DOHH2 (cell line): Measurements from ENCODE around the gene INO80D.
"Not testable (repeated sequence)": the region's sequence is repeated elsewhere in the genome, so short reads cannot be mapped to it uniquely, and the experiment has no call there.

Source experiments
- H3F3A ChIP-seq: fragments of 200-600 bp; sonication (generic), shearing (Covaris generic); 2 replicates; pipeline ENCODE4 v1.6.0; 2016; ENCODE audit warnings: antibody characterized with exemption, mild to moderate bottlenecking; ENCODE audit not compliant: control insufficient read depth, insufficient read depth
- H3K27ac ChIP-seq: fragments of 200-600 bp; sonication (generic); 2 replicates; pipeline ENCODE4 v1.5.1; 2014; ENCODE audit warnings: low read depth, mild to moderate bottlenecking, low read length, moderate library complexity
- H3K27me3 ChIP-seq: fragments of 200-600 bp; sonication (generic); 2 replicates; pipeline ENCODE4 v1.6.1; 2014; ENCODE audit warnings: mild to moderate bottlenecking, low read length, mixed read lengths; ENCODE audit not compliant: control insufficient read depth
- H3K36me3 ChIP-seq: fragments of 200-600 bp; sonication (generic); 2 replicates; pipeline ENCODE4 v1.6.1; 2014; ENCODE audit warnings: mild to moderate bottlenecking, low read length, moderate library complexity, mixed read lengths; ENCODE audit not compliant: control insufficient read depth
- H3K4me1 ChIP-seq: fragments of 200-600 bp; sonication (generic); 2 replicates; pipeline ENCODE4 v1.6.1; 2014; ENCODE audit warnings: mild to moderate bottlenecking, low read length, mixed read lengths; ENCODE audit not compliant: control insufficient read depth
- H3K4me2 ChIP-seq: fragments of 200-600 bp; sonication (generic); 2 replicates; pipeline ENCODE4 v1.6.0; 2014; ENCODE audit warnings: mild to moderate bottlenecking, low read length, moderate library complexity
- H3K4me3 ChIP-seq: fragments of 200-600 bp; sonication (generic); 2 replicates; pipeline ENCODE4 v1.5.1; 2014; ENCODE audit warnings: mild to moderate bottlenecking, low read length, mixed read lengths
- H3K79me2 ChIP-seq: fragments of 200-600 bp; sonication (generic); 2 replicates; pipeline ENCODE4 v1.6.1; 2014; ENCODE audit warnings: mild to moderate bottlenecking, low read length, mixed read lengths; ENCODE audit not compliant: control insufficient read depth
- H3K9me2 ChIP-seq: fragments of 200-600 bp; sonication (generic); replicated peaks from 2 replicates; pipeline ENCODE4 v1.6.1; 2014; ENCODE audit warnings: mild to moderate bottlenecking, low read length, mixed read lengths; ENCODE audit not compliant: control insufficient read depth
- H3K9me3 ChIP-seq: fragments of 200-600 bp; sonication (generic); 2 replicates; pipeline ENCODE4 v1.6.1; 2014; ENCODE audit warnings: antibody characterized with exemption, low read length, mixed read lengths; ENCODE audit not compliant: control insufficient read depth, insufficient read depth
- H4K20me1 ChIP-seq: fragments of 200-600 bp; sonication (generic); 2 replicates; pipeline ENCODE4 v1.6.0; 2014; ENCODE audit warnings: low read depth, mild to moderate bottlenecking, antibody characterized with exemption, low read length, moderate library complexity; ENCODE audit not compliant: control insufficient read depth, insufficient read depth
- CTCF ChIP-seq: fragments of 200-600 bp; sonication (generic); IDR thresholded peaks from one replicate; pipeline ENCODE4 v1.5.1; 2014; ENCODE audit warnings: antibody characterized with exemption, mild to moderate bottlenecking, low read depth, low read length; ENCODE audit not compliant: poor library complexity, severe bottlenecking
- EZH2phosphoT487 ChIP-seq: fragments of 200-600 bp; sonication (generic); IDR thresholded peaks from 2 replicates; pipeline ENCODE4 v1.6.1; 2017; ENCODE audit warnings: borderline replicate concordance, mild to moderate bottlenecking, antibody characterized with exemption, low read length, moderate library complexity, mixed read lengths

The INO80D gene

GRCh38 chr2:206112108-206112507 is 26.1 kb upstream of the INO80D start:
- no peak overlapping the region for H3K4me2 ChIP-seq
- TF ChIP-seq EZH2phosphoT487 (no peak), CTCF (no peak)
- no peak overlapping the region for H3K27ac ChIP-seq

GRCh38 chr2:206108713-206109112 is 22.7 kb upstream of the INO80D start:
- Histone ChIP-seq H3K9me2 (no peaks in the 10 kb centered on the region), H3K4me3 (no peak overlapping the region), H3K4me2 (no peak overlapping the region), H3K27me3 (no peaks in the 10 kb centered on the region), H3K36me3 (no peaks in the 10 kb centered on the region), H4K20me1 (no peaks in the 10 kb centered on the region), H3K9me3 (no peaks in the 10 kb centered on the region), H3F3A (no peaks in the 10 kb centered on the region), H3K79me2 (no peaks in the 10 kb centered on the region), H3K27ac (no peak overlapping the region), H3K4me1 (no peaks in the 10 kb centered on the region)
- TF ChIP-seq EZH2phosphoT487, result no peak
- no peak for TF ChIP-seq CTCF

More at GRCh38 chr2:206112108-206112507, 26.1 kb upstream of the INO80D start:
- Histone ChIP-seq H3K4me3 (no peak overlapping the region), H3F3A (no peaks in the 10 kb centered on the region), H3K9me2 (no peaks in the 10 kb centered on the region), H4K20me1 (no peaks in the 10 kb centered on the region), H3K79me2 (no peaks in the 10 kb centered on the region), H3K36me3 (0 out of 2 replicates have a peak, but pooled peaks cover under 1% of the 10 kb centered on the region), H3K9me3 (no peaks in the 10 kb centered on the region), H3K27me3 (no peaks in the 10 kb centered on the region), H3K4me1 (no peaks in the 10 kb centered on the region)

- TF ChIP-seq EZH2phosphoT487 (no peak), CTCF (no peak)
- Histone ChIP-seq H3K9me2 (no peaks in the 10 kb centered on the region), H3K4me1 (no peaks in the 10 kb centered on the region), H3K79me2 (no peaks in the 10 kb centered on the region), H4K20me1 (no peaks in the 10 kb centered on the region), H3F3A (no peaks in the 10 kb centered on the region), H3K4me3 (no peak overlapping the region), H3K27me3 (no peaks in the 10 kb centered on the region), H3K27ac (no peak overlapping the region), H3K9me3 (no peaks in the 10 kb centered on the region), H3K4me2 (no peak overlapping the region), H3K36me3 (no peaks in the 10 kb centered on the region)
These were observed 19.6 kb upstream of the INO80D start for GRCh38 chr2:206105541-206105940.

GRCh38 chr2:206105038-206105437 is 19.1 kb upstream of the INO80D start:
- Histone ChIP-seq H3K9me2 (no peaks in the 10 kb centered on the region), H3F3A (no peaks in the 10 kb centered on the region), H4K20me1 (no peaks in the 10 kb centered on the region), H3K4me1 (no peaks in the 10 kb centered on the region), H3K27ac (no peak overlapping the region), H3K9me3 (no peaks in the 10 kb centered on the region), H3K4me2 (no peak overlapping the region), H3K36me3 (no peaks in the 10 kb centered on the region), H3K27me3 (no peaks in the 10 kb centered on the region), H3K79me2 (no peaks in the 10 kb centered on the region), H3K4me3 (no peak overlapping the region)
- TF ChIP-seq EZH2phosphoT487 (no peak), CTCF (no peak)

DNA sequence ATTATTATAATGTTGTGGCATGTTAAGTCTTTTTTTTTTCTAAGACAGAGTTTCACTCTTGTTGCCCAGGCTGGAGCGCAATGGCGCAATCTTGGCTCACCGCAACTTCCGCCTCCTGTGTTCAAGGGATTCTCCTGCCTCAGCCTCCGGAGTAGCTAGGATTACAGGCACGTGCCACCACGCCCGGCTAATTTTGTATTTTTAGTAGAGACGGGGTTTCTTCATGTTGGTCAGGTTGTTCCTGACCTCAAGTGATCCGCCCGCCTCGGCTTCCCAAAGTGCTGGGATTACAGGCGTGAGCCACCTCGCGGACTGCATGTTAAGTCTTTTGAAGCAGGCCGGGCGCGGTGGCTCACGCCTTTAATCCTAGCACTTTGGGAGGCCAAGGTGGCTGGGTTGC is 12.9 kb upstream of the INO80D start:
- H3K79me2 ChIP-seq, H3K9me2 ChIP-seq, H3K36me3 ChIP-seq, H3K27me3 ChIP-seq, H3K4me2 ChIP-seq, H3K4me1 ChIP-seq, H3K9me3 ChIP-seq, H3K4me3 ChIP-seq, H3K27ac ChIP-seq, H4K20me1 ChIP-seq, H3F3A ChIP-seq: not testable (repeated sequence)
